Endothelial cell of umbilical vein (primary cell): ENCODE measurements around the gene INSRR. TPM values are rescaled to one million over a fixed set of nuclear protein-coding genes. Genes with fewer than 3 reads are reported as not detected.

Experiments
- BruUV-seq: library from RNA; stranded (reverse); fragments of 400-500 nt; replicated peaks from 2 replicates; lab custom pipeline; 2021; lab: Mats Ljungman, UMichigan
- CTCF ChIA-PET: fragments of 300-600, 350-600 bp; sonication (Branson Sonifier 250); formaldehyde crosslinking; loops from one replicate; lab custom pipeline; 2021; ENCODE audit warnings: antibody characterized with exemption, inconsistent platforms; lab: Charles Lee
- POLR2A ChIA-PET: fragments of 300-600, 350-600 bp; sonication (Branson Sonifier 250); formaldehyde crosslinking; loops from one replicate; lab custom pipeline; 2021; ENCODE audit warnings: antibody characterized with exemption, inconsistent platforms; lab: Charles Lee
- DNase-seq: peaks from one replicate; pipeline ENCODE4 v3.0.0-alpha.2; 2011; ENCODE audit warnings: low read depth, low spot score
- FAIRE-seq: peaks from 2 replicates; lab custom pipeline; 2011; peaks lifted over from hg19 to GRCh38; lab: Jason Lieb, UNC
- H2AFZ ChIP-seq: 2 replicates; pipeline ENCODE4 v1.6.0; 2012; ENCODE audit warnings: low read depth, low read length, control low read depth, inconsistent platforms
- H3K27ac ChIP-seq: 2 replicates; pipeline ENCODE4 v1.5.1; 2011; ENCODE audit warnings: low read depth, mild to moderate bottlenecking, control low read depth, low read length, moderate library complexity; ENCODE audit not compliant: insufficient read depth
- H3K27me3 ChIP-seq, 2 experiments: 2 replicates each; pipeline versions ENCODE4 v1.6.0 to v1.6.1; 2011; ENCODE audit warnings: low read length in 2 of 2, mixed read lengths in 1 of 2; ENCODE audit not compliant: control insufficient read depth in 2 of 2, insufficient read depth in 2 of 2
- H3K36me3 ChIP-seq, 2 experiments: 2 replicates in 1 of 2; 3 replicates in 1 of 2; pipeline ENCODE4 v1.5.1; 2011; ENCODE audit warnings: low read length in 2 of 2, mild to moderate bottlenecking in 1 of 2, moderate library complexity in 1 of 2; ENCODE audit not compliant: control insufficient read depth in 2 of 2, insufficient read depth in 2 of 2; ENCODE audit errors: extremely low read depth in 1 of 2
- H3K4me1 ChIP-seq: 3 replicates; pipeline ENCODE4 v1.5.1; 2011; ENCODE audit warnings: mild to moderate bottlenecking, low read length; ENCODE audit not compliant: control insufficient read depth, insufficient read depth; ENCODE audit errors: extremely low read depth
- H3K4me2 ChIP-seq: 2 replicates; pipeline ENCODE4 v1.6.1; 2011; ENCODE audit warnings: low read length, control low read depth, mixed read lengths; ENCODE audit not compliant: insufficient read depth
- H3K4me3 ChIP-seq, 3 experiments: fragments of 200-600 bp in 1 of 3; sonication (generic), shearing (Covaris generic) in 1 of 3; replicated peaks in 1 of 3; 2 replicates each; pipeline ENCODE4 v1.5.1; 2011 to 2016; ENCODE audit warnings: control low read depth in 3 of 3, low read length in 3 of 3, mild to moderate bottlenecking in 2 of 3, inconsistent platforms in 1 of 3, low read depth in 1 of 3, moderate library complexity in 1 of 3; ENCODE audit not compliant: insufficient read depth in 1 of 3
- H3K79me2 ChIP-seq: 2 replicates; pipeline ENCODE4 v1.6.0; 2012; ENCODE audit warnings: low read length, inconsistent platforms; ENCODE audit not compliant: control insufficient read depth, insufficient read depth
- H3K9ac ChIP-seq: replicated peaks from 2 replicates; pipeline ENCODE3; 2011; ENCODE audit warnings: low read length, control low read depth; ENCODE audit not compliant: insufficient read depth; ENCODE audit errors: extremely low read depth
- H3K9me1 ChIP-seq: replicated peaks from 3 replicates; pipeline ENCODE4 v1.6.0; 2011; ENCODE audit warnings: mild to moderate bottlenecking, low read length; ENCODE audit not compliant: control insufficient read depth, insufficient read depth; ENCODE audit errors: extremely low read depth
- H3K9me3 ChIP-seq: replicated peaks from 2 replicates; pipeline ENCODE4 v1.5.1; 2012; ENCODE audit warnings: low read length, inconsistent platforms; ENCODE audit not compliant: control insufficient read depth, insufficient read depth
- H4K20me1 ChIP-seq: replicated peaks from 2 replicates; pipeline ENCODE3; 2011; ENCODE audit warnings: mild to moderate bottlenecking, low read length; ENCODE audit not compliant: control insufficient read depth, insufficient read depth; ENCODE audit errors: extremely low read depth
- EZH2 ChIP-seq: IDR thresholded peaks from 2 replicates; pipeline ENCODE4 v1.6.1; 2012; ENCODE audit warnings: borderline replicate concordance, low read depth, mild to moderate bottlenecking, moderate library complexity, low read length, inconsistent platforms; ENCODE audit not compliant: severe bottlenecking
- FOS ChIP-seq: IDR thresholded peaks from 2 replicates; pipeline ENCODE4 v1.6.1; 2011; ENCODE audit warnings: mild to moderate bottlenecking, low read length, moderate library complexity, borderline replicate concordance; ENCODE audit not compliant: insufficient read depth
- GATA2 ChIP-seq: IDR thresholded peaks from 2 replicates; pipeline ENCODE4 v1.7.0; 2011; ENCODE audit warnings: low read depth, mild to moderate bottlenecking, moderate library complexity, mixed read lengths, low read length; ENCODE audit not compliant: insufficient read length, insufficient read depth
- MAX ChIP-seq: IDR thresholded peaks from 2 replicates; pipeline ENCODE4 v1.6.1; 2011; ENCODE audit not compliant: insufficient read depth, insufficient read length
- POLR2A ChIP-seq: IDR thresholded peaks from 2 replicates; pipeline ENCODE4 v1.6.1; 2012; ENCODE audit warnings: low read depth, mild to moderate bottlenecking, control low read depth, low read length
- POLR2AphosphoS5 ChIP-seq: IDR thresholded peaks from 2 replicates; pipeline ENCODE4 v1.6.1; 2012; ENCODE audit warnings: low read depth, mild to moderate bottlenecking, control low read depth, low read length, moderate library complexity; ENCODE audit not compliant: insufficient read depth
- dilution Hi-C: fragments of 300-500 bp; cut with MboI; formaldehyde crosslinking; loops from one replicate; pipeline ENCODE4 v1.15.0; 2019; ENCODE audit warnings: low sequenced_read_pairs; ENCODE audit not compliant: extremely low pct_ligation_motif_present
- intact Hi-C: fragments of 100-400 bp; cut with micrococcal nuclease; formaldehyde crosslinking; loops from one replicate; pipeline ENCODE4 v1.10.0; 2022
- polyA plus RNA-seq, 4 experiments: library from polyadenylated mRNA; depleted of rRNA in 3 of 4; stranded (reverse) in 3 of 4; unstranded in 1 of 4; fragments of >200 nt; gene quantifications; 2 replicates each; pipeline versions ENCODE4 v1.2.1 to v1.2.3, GENCODE V29; 2011 to 2012; ENCODE audit warnings: missing spikeins in 1 of 4
- total RNA-seq: library from RNA; stranded (reverse); gene quantifications from 2 replicates; pipeline ENCODE4 v1.2.3, GENCODE V29; 2021
- TF ChIP-seq, protein P1 (sequence below), 2 donors: IDR thresholded peaks; 1 replicate in 1 of 2; 2 replicates in 1 of 2; pipeline ENCODE4 v1.5.1; 2011; ENCODE audit warnings: low read length in 2 of 2, mild to moderate bottlenecking in 2 of 2, moderate library complexity in 2 of 2, control low read depth in 1 of 2, inconsistent platforms in 1 of 2, low read depth in 1 of 2; ENCODE audit not compliant: insufficient read depth in 1 of 2; ENCODE audit errors: extremely low read depth in 1 of 2

The INSRR gene
- total and polyA plus RNA-seq, 2 donors (not counting 3 experiments of a cell fraction or from before 2014, with no cell fraction given) = not detected

DNA sequence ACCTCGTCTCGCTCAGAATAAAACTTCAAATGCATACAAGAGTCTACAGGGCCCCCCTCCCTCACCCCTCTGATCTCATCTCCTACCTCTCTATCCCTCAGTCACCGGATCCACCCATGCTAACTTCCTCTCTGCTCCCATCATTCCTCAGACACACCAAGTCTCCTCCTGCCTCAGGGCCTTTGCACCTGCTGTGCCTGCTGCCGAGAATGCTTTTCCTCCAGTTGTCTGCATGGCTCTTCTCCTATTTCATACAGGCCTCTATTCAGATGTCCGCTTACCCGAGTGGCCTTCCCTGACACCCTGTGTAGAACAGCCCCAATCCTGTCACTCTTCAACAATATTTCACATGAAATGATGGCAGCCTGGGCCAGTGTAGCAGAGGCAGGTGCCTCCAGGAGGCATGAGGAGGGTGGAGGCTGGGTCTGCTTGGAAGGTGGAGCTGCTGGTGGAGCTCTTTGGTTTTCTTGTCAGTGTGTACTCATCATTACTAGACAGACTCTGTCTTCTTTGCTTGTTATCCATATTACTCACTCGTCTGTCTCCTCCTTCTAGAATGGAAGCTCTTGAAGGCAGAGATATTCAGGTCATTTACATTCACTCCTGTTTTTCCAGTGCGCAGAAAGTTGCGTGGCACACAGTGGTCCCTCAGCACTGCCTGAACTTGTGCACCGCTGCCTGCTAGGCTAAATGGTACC is 46.5 kb downstream of the INSRR start:
- Histone ChIP-seq H3K79me2 (no peaks in the 10 kb centered on the region), H3K27me3 (no peaks in the 10 kb centered on the region), H2AFZ (no peak overlapping the region), H3K4me1 (peaks cover 33% of the 10 kb centered on the region), H3K27ac (no peak overlapping the region), H3K36me3 (no peaks in the 10 kb centered on the region), H3K4me2 (no peak overlapping the region), H3K9me3 (no peaks in the 10 kb centered on the region), H3K9ac (no peak overlapping the region), H3K9me1 (no peaks in the 10 kb centered on the region), H4K20me1 (no peaks in the 10 kb centered on the region), H3K4me3 (no peak overlapping the region)
- no peak for TF ChIP-seq GATA2
- TF ChIP-seq, protein P1, sequence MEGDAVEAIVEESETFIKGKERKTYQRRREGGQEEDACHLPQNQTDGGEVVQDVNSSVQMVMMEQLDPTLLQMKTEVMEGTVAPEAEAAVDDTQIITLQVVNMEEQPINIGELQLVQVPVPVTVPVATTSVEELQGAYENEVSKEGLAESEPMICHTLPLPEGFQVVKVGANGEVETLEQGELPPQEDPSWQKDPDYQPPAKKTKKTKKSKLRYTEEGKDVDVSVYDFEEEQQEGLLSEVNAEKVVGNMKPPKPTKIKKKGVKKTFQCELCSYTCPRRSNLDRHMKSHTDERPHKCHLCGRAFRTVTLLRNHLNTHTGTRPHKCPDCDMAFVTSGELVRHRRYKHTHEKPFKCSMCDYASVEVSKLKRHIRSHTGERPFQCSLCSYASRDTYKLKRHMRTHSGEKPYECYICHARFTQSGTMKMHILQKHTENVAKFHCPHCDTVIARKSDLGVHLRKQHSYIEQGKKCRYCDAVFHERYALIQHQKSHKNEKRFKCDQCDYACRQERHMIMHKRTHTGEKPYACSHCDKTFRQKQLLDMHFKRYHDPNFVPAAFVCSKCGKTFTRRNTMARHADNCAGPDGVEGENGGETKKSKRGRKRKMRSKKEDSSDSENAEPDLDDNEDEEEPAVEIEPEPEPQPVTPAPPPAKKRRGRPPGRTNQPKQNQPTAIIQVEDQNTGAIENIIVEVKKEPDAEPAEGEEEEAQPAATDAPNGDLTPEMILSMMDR (IDR thresholded peaks at IDR 0.05; ENCODE audit: extremely low read depth in 1 of 2, insufficient read depth in 1 of 2, low read depth in 1 of 2, low read length in 2 of 2) = no peak
- TF ChIP-seq EZH2 = no peak
- no peak for TF ChIP-seq FOS
- no peak for TF ChIP-seq POLR2AphosphoS5
- no peak for TF ChIP-seq POLR2A
- no peak for TF ChIP-seq MAX
- ChIA-PET POLR2A (no interaction called here), CTCF (interaction anchor here (0.7 to 1.8 kb wide), 2 partner anchors 47 to 122 kb away, joined by 3 to 6 read pairs; partner anchors contain the start of gene NTRK1)
- FAIRE-seq (no peak), DNase-seq (no peak)
- BruUV-seq = no TSS peak
- intact Hi-C loops (no loop called here), dilution Hi-C loops (no loop called here)
